NCI-H146 (cell line): ENCODE data around the gene STEAP1.

Experiments used
- DNase-seq: peaks from one replicate; lab custom pipeline; 2025; lab: John Stamatoyannopoulos, UW

Gene STEAP1

DNA sequence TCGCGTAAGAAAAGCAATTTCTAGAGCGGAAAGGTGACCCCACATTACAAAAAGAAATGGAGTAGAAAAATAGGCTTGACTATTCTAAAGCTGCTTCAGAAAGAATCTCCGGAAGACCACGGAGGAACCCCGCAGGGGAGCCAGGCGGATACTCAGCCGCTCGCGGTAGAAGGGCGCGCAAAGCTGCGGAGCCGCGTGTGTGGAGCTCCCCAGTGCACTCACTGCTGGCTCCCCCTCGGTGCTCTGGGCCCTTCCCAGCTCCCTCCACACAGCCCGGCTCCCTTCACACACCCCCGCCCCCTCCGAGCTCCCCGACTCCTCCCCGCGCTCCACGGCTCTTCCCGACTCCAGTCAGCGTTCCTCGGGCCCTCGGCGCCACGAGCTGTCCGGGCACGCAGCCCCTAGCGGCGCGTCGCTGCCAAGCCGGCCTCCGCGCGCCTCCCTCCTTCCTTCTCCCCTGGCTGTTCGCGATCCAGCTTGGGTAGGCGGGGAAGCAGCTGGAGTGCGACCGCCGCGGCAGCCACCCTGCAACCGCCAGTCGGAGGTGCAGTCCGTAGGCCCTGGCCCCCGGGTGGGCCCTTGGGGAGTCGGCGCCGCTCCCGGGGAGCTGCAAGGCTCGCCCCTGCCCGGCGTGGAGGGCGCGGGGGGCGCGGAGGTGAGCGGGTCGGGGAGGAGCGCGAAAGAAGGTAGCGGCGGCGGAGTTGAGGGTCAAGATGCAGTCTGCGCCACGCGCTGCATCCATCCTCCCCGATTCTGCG lies 57.3 kb downstream of the STEAP1 start, which contains the start of gene STEAP2:
TSS of gene STEAP2 (plus strand) at position 350 of the 758 bp plus-strand sequence. CDS start 13,343 bp downstream, outside the sequence.
- peak; percentile 56 for DNase-seq

DNA sequence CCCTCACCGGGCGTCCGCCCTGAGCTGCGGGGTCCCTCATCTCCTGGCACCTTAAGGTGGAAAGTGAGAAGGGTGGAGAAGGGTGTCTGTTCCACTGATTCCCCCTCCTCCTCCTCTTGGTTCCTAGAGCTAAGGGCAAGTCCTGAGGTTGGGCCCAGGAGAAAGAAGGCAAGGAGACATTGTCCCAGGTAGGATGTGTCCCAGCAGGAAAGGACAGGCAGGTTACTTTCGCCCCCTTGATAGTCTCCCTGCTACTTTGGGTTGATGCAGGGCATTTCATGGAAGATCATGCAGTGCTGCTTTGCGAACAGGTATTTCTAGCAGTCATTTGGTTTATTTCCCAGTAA lies 57.9 kb downstream of the STEAP1 start:
- DNase-seq: no peak

DNA sequence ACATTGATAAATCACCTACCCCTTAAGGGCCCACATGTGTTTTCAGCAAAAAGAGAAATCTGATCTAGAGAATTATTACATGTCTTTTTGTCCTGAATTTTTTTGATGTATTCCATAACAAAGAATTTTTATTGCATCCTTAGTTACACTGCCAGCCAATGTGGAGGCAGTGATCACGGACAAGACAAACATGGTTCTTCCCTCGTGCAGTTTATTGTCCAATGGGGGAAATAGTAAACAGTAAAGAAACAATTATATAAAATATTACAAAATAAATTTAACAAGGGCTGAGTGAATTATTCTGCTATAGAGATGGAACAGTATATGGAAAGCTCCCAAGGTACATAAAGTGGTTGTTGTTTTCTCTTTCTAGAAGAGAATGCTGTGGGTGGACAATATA lies 59.3 kb downstream of the STEAP1 start:
- no peak for DNase-seq
